ENCODE results near the gene GJB3. TPM values are rescaled to one million over a fixed set of nuclear protein-coding genes. Genes with fewer than 3 reads are reported as not detected.

Gene GJB3
- polyA plus RNA-seq, 3 donors = not detected

GRCh38 chr1:34747638-34747941, 33.4 kb upstream of the GJB3 start:
- H3K27me3 Mint-ChIP-seq (ENCODE audit: low read depth in 3 of 3) = peaks cover 2 to 12% (median 7%) of the 10 kb centered on the region in 3 donors

DNA sequence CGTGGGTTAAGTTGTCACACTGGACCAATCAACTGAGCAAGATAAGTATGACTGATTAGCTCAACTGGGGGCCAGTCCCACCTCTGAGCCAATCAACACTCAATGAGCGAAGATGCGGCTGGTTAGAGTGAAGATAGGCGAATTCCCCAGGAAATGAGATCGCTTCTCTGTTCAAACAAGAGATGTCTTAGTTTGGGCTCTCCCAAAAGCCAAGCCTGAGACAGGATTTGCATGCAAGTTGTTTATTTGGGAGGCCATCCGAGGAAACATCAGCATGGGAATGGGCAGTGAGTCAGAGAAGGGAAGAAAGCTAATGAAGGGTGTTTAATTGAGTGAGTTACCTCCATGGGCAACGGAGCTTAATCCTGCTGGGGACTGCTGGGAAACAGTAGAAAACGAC, 31.0 kb upstream of the GJB3 start:
- no peak overlapping the region for H3K27ac ChIP-seq (ENCODE audit: low read depth in 1 of 2, low read length in 2 of 2)
- H3K4me3 Mint-ChIP-seq = no peak overlapping the region
- no peak overlapping the region for H3K4me2 ChIP-seq (replicated peaks; ENCODE audit: extremely low read depth, low read length, poor library complexity, severe bottlenecking)
- no peaks in the 10 kb centered on the region for H3K9me3 ChIP-seq (replicated peaks in 1 of 2; ENCODE audit: control insufficient read depth in 1 of 2, insufficient read depth in 1 of 2, low read length in 2 of 2)
- H3K27me3 ChIP-seq (ENCODE audit: control insufficient read depth in 2 of 2, insufficient read depth in 2 of 2, low read length in 2 of 2) = no peaks in the 10 kb centered on the region
- no peak for DNase-seq
- WGBS (ENCODE audit: insufficient coverage) = 97% methylated on average over 3 of the region's 8 CpGs
- no peaks in the 10 kb centered on the region for H3K79me2 ChIP-seq (ENCODE audit: insufficient read depth, low read length)
- no peaks in the 10 kb centered on the region for H3K9me3 Mint-ChIP-seq
- H3K4me3 ChIP-seq (replicated peaks in 1 of 3; ENCODE audit: low read depth in 2 of 3, low read length in 3 of 3) = no peak overlapping the region
- no peaks in the 10 kb centered on the region for H3K4me1 ChIP-seq (ENCODE audit: control insufficient read depth in 1 of 2, insufficient read depth in 2 of 2, low read length in 2 of 2)
- TF ChIP-seq, protein P1, sequence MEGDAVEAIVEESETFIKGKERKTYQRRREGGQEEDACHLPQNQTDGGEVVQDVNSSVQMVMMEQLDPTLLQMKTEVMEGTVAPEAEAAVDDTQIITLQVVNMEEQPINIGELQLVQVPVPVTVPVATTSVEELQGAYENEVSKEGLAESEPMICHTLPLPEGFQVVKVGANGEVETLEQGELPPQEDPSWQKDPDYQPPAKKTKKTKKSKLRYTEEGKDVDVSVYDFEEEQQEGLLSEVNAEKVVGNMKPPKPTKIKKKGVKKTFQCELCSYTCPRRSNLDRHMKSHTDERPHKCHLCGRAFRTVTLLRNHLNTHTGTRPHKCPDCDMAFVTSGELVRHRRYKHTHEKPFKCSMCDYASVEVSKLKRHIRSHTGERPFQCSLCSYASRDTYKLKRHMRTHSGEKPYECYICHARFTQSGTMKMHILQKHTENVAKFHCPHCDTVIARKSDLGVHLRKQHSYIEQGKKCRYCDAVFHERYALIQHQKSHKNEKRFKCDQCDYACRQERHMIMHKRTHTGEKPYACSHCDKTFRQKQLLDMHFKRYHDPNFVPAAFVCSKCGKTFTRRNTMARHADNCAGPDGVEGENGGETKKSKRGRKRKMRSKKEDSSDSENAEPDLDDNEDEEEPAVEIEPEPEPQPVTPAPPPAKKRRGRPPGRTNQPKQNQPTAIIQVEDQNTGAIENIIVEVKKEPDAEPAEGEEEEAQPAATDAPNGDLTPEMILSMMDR (IDR thresholded peaks at IDR 0.05) = no peak
- no peaks in the 10 kb centered on the region for H4K20me1 ChIP-seq (ENCODE audit: insufficient read depth, low read length)
- intact Hi-C loops (cut with micrococcal nuclease) = loop anchor here in 1 of 2 donors (10.0 kb wide), 1 partner anchor 1115 kb away; no protein-coding TSS in a partner anchor
- no peaks in the 10 kb centered on the region for H3K36me3 ChIP-seq (replicated peaks in 1 of 2; ENCODE audit: control insufficient read depth in 1 of 2, insufficient read depth in 2 of 2, low read length in 2 of 2)
- H3K27ac Mint-ChIP-seq = no peak overlapping the region
- H2AFZ ChIP-seq (ENCODE audit: insufficient read depth, low read depth, low read length, poor library complexity, severe bottlenecking) = no peak overlapping the region
- no peaks in the 10 kb centered on the region for H3K4me1 Mint-ChIP-seq
- no peak overlapping the region for H3K9ac ChIP-seq (ENCODE audit: insufficient read depth, low read length, poor library complexity, severe bottlenecking)
- H3K36me3 Mint-ChIP-seq = no peaks in the 10 kb centered on the region
- peaks cover 2 to 9% (median 8%) of the 10 kb centered on the region in 3 donors for H3K27me3 Mint-ChIP-seq (ENCODE audit: low read depth in 3 of 3)

More at GRCh38 chr1:34747638-34747941, 33.4 kb upstream of the GJB3 start:
- Histone ChIP-seq H4K20me1 (ENCODE audit: insufficient read depth, low read length) (no peaks in the 10 kb centered on the region), H3K27me3 (ENCODE audit: control insufficient read depth in 2 of 2, insufficient read depth in 2 of 2, low read length in 2 of 2) (no peaks in the 10 kb centered on the region), H3K4me1 (ENCODE audit: control insufficient read depth in 1 of 2, insufficient read depth in 2 of 2, low read length in 2 of 2) (no peaks in the 10 kb centered on the region), H3K36me3 (replicated peaks in 1 of 2; ENCODE audit: control insufficient read depth in 1 of 2, insufficient read depth in 2 of 2, low read length in 2 of 2) (no peaks in the 10 kb centered on the region), H3K9me3 (replicated peaks in 1 of 2; ENCODE audit: control insufficient read depth in 1 of 2, insufficient read depth in 1 of 2, low read length in 2 of 2) (no peaks in the 10 kb centered on the region), H3K4me2 (replicated peaks; ENCODE audit: extremely low read depth, low read length, poor library complexity, severe bottlenecking) (no peak overlapping the region), H3K9ac (ENCODE audit: insufficient read depth, low read length, poor library complexity, severe bottlenecking) (no peak overlapping the region), H2AFZ (ENCODE audit: insufficient read depth, low read depth, low read length, poor library complexity, severe bottlenecking) (no peak overlapping the region), H3K4me3 (replicated peaks in 1 of 3; ENCODE audit: low read depth in 2 of 3, low read length in 3 of 3) (no peak overlapping the region), H3K79me2 (ENCODE audit: insufficient read depth, low read length) (no peaks in the 10 kb centered on the region), H3K27ac (ENCODE audit: low read depth in 1 of 2, low read length in 2 of 2) (no peak overlapping the region)
- TF ChIP-seq, protein P1 (IDR thresholded peaks at IDR 0.05) = no peak
- 92% methylated on average over 5 of the region's 6 CpGs for WGBS (ENCODE audit: insufficient coverage)
- Mint-ChIP-seq H3K36me3 (no peaks in the 10 kb centered on the region), H3K4me1 (peaks cover under 1% of the 10 kb centered on the region), H3K4me3 (no peak overlapping the region), H3K9me3 (no peaks in the 10 kb centered on the region), H3K27ac (no peak overlapping the region)
- no peak for DNase-seq
- intact Hi-C loops (cut with micrococcal nuclease) = loop anchor here in 1 of 2 donors (10.0 kb wide), 1 partner anchor 1113 kb away; no protein-coding TSS in a partner anchor
